ENCODE data around the gene ENAH. TPM values are rescaled to one million over a fixed set of nuclear protein-coding genes. Genes with fewer than 3 reads are reported as not detected.

ENAH gene
- polyA plus RNA-seq, 4 donors: 71.9 to 137 (median 109) TPM

DNA sequence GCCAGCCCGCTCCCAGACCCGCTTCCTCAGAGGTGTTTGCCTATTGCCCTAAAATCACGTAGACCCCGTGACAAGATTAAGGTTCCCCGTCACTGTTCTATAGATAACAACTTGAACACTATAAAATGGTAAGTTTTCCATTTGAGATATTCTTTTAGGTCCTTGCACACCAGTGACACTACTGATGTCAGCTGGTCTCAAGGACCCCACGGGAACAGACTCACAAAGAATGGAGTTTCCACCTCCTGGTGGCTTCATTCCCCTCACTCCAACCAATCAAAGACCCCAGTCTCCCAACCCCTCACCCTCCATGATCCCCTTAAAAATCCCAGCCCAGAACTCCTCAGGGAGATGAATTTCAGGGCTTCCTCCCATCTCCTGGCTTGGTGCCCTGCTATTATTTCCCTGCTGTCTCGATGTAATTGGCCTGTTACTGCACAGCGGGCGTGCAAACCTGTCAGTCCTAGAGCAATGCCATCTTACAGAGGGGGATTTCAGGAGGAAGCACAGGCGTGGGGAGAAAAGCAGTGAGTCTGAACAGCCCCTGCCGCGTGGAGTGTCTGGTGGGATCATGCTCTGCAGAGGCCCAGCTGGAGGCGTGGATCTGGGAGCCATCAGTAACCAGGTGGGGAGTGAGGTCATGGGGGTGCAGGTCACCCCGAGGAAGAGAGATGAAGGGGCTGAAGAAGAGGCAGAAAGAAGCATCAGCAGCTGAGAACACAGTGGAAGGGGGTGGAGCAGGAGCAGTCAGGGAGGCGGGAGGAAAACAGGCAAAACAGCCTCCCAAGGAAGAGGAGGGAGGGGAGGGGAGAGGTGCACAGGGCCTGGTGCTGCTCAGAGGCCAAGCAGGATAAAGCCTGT, 190.0 kb downstream of the ENAH start:
- no peak for DNase-seq (ENCODE audit: low read depth in 4 of 4, low spot score in 3 of 4)

DNA sequence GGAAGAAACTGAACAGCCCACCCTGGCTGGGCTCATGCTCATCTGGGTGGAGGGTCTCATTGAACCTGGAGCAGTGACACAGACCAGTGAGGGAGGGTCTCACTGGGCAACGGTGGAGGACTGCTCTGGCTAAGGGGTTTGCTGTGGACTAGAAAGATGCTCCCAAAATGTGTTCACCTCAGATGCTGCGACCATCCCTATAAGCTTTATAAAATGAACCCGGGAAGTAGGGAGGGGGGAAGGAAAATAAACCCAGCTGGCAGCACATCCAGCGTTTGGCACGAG, 190.6 kb downstream of the ENAH start:
- DNase-seq (ENCODE audit: low read depth in 4 of 4, low spot score in 3 of 4): no peak

DNA sequence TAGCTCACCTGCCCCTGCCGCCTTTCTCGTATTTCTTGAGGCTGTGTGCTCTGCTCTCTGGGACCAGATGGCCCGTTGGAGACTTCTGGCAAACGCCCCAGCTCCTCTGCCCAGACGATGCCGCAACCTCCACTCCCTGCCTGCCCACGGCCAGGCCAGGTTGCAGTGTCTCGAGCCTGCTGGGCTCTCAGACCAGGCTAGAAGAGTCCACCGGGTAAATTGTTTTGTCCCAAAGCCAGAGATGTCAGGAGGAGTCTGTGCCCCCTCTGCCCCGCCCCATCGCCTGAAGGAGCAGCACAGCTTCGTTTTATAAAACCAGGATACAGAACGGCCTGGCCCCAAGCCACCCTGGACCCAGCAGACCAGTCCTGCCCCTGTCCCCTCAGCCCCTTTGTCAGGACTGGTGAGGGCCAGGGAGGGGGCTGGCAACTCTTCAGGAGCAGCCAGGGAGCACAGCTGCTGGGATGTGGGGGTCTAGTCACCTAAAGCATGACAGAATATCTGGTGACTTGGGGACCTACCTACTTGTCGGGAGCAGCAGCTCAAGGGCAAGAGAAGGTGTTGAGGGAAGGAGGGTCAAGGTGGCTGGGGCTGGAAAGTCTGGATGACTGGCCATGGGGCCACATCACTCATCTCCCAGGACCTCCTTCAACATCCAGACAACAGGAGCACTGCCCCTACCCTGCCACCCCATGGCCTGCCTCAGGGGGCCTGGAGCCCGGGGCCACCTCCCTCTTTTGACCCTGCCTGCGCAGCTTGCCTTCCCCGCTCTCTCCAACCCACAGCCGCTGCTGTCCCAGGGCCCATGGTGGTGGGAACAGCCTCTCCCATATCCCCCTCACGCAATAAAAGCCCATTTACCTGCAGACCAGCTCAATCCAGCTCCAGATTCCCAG, 191.1 kb downstream of the ENAH start:
- DNase-seq (ENCODE audit: low read depth in 4 of 4, low spot score in 3 of 4): no peak

DNA sequence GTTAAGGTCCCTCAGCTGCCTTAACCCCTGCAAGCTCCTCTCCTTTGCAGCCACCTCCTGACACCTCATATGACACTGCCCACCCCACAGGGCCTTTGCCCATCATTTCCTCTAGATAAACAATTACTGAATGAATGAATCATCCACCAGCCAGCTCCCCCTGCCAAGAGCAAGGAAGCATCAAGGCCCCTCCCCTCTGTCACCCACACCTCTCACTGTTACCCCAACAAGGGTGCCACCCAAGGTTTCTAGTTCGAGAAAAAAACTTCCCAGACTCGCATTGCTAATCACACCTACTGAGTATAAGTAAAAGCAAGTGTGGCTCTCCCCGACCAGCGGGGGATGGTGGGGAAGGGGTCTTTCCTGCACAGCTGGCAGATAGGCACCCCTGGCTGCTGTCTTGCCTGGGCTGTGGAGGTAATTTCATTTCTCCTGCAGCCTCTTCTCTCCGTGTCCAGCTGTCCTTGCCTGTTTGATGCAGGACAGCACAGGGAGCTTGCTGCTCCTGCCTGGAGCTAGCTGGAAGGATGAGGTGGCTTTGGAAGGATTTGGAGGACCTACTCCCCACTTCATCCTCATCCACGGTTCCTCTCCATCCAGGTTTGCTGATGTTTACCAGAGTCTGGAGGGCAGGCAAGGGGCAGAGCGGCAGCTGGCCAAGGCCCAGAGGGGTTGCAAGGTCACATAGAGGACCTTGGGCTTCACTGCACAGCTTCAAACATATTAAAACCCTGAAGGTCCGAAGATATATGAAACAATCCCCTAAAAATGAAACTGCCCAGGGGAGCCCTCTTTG, 192.0 kb downstream of the ENAH start:
- no peak for DNase-seq (ENCODE audit: low read depth in 4 of 4, low spot score in 3 of 4)

DNA sequence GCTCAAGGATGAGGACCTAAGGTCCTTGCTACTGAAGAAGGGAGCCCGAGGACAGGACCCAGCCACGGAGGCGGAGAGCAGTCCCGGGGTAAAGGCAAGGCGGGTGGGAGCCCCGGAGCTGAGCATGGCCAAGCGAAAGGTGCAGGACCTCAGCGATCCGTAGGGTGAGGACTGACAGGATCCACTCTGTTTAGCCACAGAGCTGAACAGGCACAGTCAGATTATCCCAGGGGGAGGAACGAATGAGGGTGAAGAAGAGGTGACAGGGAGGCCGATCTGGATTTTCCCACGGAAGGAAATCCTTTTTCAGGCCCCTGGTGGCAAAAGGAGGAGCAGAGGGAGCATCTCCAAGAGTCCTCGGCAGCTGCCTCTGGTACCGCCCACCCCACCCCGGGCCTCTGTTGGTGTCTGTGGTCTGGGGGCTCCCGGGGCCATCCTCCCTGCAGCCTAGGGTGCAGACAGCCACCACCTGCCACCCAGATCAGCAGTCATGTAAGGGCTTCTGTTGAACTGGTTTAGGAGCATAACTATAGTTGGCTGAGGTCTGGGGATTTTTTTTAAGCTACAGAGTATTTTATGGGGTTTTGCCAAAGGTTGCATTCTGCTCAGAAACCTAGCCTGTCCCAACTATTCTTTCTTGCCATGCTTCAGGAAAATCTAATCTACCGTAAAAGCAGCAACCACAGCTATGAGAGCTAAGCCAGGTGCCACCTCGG, 192.7 kb downstream of the ENAH start:
- DNase-seq (ENCODE audit: low read depth in 4 of 4, low spot score in 3 of 4): no peak

DNA sequence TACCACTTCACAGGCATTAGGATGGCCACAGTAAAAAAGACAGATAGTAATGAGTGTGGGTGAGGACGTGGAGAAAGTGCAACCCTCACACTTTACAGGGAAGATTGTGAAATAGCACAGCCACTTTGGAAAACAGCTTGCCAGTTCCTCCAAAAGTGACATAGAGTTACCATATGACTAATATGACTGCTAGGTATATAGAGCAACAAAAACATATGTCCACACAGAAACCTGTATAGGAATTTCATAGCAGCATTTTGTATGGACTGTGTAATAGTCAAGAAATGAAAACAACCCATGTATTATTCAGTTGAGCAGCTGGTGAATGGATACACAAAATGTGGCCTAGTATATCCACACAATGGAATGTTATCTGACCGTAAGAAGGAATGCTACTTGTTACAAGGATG, 194.7 kb downstream of the ENAH start:
- DNase-seq (ENCODE audit: low read depth in 4 of 4, low spot score in 3 of 4): no peak

DNA sequence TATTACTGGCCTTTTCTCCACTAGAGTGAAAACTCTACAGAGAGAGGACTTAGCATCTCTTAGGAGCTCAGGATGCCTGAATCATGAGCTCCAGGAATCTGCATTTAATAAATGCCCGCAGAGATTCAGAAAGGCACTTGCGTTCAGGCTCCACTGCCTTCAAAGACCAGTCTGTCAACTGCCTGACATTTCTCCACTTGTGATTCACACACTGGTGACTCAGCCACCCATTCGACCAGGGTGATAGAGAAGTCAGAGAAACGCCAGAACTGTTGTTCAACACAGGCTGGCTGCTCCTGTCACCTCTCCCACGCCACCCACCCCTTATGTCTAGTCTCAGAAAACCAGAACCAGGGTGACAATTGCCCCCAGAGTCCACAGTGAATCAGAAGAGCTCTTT, 198.2 kb downstream of the ENAH start:
- no peak for DNase-seq (ENCODE audit: low read depth in 4 of 4, low spot score in 3 of 4)

DNA sequence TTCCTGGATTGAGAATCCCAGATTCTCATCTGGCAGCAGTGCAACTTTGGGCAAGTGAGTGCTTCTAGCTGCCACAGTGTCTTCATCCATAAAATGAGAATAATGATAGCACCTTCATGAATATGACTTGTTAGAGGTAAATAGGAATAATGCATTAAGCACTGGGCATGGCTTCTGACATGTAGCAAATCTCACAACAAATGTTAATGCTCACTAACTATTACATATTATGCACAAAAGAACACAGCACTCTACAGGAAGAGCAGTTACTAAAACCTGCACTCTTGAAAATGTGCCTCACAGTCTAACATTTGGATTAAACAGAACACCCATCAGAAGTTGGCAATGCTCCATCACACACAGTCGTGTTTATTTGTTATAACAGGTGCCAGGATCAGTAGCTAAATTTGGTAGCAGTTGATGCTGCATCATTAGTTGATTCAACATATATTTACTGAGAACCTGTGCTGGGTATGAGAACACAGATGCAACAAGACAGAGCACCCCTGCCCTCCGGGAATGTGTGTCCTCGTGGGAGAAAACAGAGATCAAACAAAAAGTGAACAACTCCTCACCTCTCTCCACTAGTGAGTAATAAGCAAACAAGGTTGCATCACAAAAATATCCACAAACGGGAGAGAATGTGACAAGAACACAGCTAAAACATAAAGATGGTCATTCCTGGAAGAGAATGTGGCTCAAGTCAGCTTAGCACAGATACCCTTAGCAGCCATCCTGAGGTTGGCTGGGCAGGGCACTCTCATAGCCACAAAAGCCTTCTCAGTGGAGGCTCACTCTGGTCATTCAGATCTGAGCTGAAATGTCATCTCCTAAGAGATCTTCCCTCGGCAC, 198.9 kb downstream of the ENAH start:
- no peak for DNase-seq (ENCODE audit: low read depth in 4 of 4, low spot score in 3 of 4)

DNA sequence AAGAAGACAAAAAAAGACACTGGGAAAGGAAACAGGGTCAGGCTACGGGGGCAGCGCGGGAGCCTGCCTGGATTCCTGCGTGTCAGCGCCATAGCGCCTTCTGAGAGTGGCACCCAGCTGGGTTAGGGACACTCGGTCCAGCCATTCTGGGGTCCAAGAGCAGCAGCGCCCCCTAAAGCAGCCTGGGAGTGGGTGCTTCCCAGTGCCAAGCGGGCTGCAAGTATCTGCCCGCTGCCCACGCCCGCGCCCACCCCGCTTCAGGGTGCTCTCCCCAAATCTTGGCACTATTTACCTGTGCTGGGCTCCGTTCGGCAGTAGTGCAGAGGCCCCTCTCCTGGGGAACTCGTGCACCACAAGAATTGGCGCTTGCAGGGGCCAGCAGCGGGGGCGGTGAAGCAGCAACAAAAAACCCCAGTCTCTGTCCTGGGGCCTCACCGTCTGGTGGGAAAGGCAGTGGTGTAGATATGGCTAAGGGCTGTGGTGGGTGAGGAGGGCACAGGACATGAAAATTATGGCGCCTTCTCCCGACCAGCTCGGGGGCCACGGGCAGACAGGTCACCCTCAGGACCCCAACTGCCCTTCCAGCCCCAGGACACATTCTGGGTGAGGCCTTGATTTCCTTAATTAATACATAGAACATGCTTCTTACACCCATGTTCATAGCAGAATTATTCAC, 200.9 kb downstream of the ENAH start:
- no peak for DNase-seq (ENCODE audit: low read depth in 4 of 4, low spot score in 3 of 4)

DNA sequence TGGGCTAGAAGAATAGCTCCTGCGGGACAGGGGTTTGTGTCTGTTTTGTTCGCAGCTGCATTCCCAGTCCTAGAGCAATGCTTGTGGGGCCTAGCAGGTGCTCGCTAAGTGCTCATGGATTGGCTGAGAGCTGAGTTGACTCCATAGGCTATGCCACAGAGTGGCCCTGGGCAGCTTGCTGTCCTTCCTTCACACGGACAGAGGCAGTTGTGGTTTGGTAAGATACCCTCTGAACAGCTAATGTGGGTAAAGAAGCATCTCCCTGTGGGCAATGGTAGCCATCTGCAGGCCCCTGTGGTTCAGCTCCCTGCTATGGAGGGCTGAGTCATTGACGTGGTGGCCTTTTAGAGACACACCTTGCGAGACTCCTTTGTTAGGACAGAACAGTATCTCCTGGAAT, 201.6 kb downstream of the ENAH start:
- DNase-seq (ENCODE audit: low read depth in 4 of 4, low spot score in 3 of 4): no peak

DNA sequence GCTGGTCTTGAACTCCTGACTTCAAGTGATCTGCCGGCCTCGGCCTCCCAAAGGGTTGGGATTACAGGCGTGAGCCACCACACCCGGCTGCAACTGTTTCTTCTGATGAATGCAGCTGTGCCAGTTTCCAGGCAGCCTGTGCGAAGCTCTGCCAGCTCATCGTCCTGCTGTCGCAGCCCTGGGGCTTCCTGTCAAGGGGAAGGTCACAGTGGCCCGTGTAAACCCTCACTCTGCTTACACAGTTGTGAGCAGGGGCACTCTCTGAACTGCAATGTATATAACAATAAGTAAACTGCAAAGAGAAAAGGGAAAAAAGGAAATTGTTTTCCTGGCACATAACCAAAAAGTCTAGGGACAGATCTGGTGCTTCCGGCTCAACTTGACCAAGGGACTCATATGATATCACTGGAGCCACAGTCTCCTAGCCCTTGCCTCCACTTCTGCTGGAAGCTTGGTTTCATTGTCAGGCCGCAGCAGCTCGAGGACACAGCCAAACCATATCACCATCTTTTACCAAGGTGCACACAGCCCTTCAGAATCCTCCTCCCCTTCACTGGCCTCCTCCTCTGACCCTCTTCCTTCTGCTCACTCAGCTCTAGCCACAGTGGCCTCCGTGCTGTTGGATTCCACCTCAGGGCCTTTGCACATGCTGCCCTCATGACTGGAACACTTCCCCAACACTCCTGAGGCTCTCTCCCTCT, 202.3 kb downstream of the ENAH start:
- DNase-seq (ENCODE audit: low read depth in 4 of 4, low spot score in 3 of 4): no peak

DNA sequence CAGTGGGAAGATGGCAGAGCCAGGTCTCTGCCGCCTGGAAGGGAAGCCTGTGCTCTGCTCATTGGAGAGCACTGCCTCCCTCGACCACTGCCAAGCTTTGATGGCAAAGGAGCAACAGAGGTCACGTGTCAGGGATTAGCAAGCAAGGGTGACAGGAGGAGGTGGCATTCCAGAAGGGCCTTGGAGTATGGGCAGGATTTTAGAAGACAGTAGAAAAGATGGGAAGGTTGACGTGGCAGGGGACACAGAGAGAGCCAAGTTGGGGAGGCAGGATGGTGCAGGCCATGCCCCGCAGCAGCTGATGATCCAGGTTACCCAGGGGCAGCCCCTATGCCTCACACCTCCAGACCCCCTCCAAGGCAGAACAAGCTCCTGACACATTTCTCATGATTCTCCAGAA, 203.1 kb downstream of the ENAH start:
- DNase-seq (ENCODE audit: low read depth in 4 of 4, low spot score in 3 of 4): no peak

DNA sequence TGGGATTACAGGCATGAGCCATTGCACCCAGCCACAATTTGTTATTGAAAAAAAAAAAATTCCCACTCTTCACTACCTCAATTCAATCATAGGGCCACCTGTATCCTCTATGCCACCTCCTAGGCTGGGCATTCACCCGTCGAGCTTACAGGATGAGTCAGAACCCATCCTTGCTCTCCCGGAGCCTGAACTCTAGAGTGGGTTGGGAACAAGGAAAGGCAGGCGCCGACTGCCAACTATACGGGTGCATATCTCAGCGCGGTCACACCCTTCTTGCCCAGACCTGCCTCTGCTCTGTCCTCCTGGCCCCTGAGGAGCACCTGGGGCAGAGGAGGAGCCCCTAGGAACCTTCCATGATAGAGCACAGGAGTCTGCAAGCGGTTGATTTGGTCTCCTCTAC, 203.7 kb downstream of the ENAH start:
- DNase-seq (ENCODE audit: low read depth in 4 of 4, low spot score in 3 of 4): no peak

DNA sequence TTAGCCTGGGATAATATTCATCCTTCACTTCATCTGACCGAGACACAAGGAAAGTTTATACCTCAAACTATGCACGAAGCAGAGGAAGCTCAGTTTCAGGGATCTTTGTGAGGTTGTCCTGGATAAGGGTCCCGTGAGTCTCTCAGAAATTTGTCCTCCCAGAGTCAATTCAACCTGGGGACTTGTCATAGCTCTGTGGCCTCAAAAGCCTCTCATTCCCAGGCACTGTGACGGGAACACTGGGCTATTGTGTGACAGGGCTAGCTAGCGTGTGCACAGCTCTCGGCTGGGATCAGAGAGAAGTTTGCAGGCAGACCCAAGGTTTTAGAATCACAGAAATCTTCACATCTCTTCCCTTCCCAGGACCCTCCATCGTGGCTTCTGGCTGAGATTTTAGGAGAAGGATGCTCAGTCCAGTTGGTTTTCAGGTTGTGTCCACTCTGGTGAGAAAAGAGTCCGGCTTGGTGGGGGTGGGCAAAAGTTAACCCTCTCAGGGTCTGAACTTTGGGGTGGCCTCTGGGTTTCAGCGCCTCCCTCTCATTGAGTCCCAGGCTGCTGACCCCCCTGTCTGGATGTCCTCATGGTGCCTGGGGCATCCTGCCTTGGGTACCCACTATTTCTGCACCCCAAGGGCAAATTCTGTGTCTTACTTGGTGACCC, 204.6 kb downstream of the ENAH start:
- DNase-seq (ENCODE audit: low read depth in 4 of 4, low spot score in 3 of 4): no peak

DNA sequence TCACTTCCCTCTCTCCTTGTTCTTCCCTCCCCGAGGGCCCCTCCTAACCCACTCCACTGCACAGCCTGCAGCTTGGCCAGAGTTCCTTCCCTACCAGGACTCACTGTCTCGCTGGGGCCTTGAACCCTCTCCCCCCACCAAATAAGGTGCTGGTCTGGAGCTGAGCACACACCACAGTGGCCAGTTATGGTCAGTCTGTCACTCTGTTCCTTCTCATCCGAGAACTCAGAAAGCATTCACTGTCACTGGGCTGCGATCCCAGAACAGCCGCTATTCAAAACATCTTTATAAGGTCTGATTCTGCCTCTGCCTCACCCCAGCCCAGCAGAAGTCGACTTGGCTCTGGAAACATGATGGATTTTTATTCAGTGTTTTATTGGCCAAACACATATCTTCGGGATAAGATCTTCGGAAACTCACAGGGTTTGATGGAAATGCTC, 205.3 kb downstream of the ENAH start:
- DNase-seq (ENCODE audit: low read depth in 4 of 4, low spot score in 3 of 4): no peak

DNA sequence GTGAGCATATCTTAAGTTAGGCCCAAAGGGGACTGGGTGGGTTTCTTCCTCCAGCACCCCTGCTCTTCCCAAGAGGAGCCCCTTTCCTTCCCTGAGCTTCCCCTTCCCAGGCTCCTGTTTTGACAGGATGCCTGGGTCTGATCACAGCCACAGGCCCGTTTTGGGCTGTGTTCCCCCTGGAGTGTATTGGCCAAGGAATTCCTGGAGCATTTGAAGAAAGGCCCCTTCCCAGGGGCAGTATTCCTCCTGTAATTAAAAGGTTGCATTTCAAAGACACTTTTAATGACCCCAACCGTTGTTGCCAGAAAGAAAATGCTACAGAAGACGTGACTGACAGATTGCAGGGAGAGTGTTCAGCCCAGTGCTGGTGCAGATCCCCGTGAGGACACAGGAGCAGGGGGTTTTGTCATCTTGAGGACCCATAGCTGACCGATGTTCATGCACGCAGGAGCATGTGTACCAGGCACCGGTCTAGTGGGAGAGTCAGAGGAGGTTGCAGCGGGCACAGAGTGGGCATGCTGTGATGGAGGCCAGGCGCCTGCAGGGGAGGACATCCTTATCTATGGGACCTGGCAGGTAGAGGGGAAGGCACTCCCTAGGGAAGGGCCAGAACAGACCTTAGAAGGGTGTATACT, 205.8 kb downstream of the ENAH start:
- DNase-seq (ENCODE audit: low read depth in 4 of 4, low spot score in 3 of 4): no peak

DNA sequence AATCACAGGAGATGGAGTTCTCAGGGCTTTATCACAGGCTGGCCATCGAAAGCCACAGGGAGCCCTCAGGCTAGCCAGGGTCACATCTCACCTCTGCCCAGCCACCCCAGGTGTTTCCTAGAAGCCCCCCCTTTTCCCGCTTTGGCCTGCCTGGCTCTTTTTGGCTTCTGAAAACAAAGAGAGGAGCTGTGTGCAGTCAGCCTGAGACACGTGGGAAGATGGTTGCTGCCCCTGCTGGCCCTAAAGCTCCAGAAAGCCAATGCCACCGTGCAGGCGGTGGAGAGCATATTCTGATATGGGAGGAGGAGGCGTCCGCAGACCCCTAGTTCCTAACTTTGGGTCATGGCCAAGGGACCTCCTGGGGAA, 206.3 kb downstream of the ENAH start:
- DNase-seq (ENCODE audit: low read depth in 4 of 4, low spot score in 3 of 4): no peak
